ENCODE measurements around the gene SLFN14.

DNA sequence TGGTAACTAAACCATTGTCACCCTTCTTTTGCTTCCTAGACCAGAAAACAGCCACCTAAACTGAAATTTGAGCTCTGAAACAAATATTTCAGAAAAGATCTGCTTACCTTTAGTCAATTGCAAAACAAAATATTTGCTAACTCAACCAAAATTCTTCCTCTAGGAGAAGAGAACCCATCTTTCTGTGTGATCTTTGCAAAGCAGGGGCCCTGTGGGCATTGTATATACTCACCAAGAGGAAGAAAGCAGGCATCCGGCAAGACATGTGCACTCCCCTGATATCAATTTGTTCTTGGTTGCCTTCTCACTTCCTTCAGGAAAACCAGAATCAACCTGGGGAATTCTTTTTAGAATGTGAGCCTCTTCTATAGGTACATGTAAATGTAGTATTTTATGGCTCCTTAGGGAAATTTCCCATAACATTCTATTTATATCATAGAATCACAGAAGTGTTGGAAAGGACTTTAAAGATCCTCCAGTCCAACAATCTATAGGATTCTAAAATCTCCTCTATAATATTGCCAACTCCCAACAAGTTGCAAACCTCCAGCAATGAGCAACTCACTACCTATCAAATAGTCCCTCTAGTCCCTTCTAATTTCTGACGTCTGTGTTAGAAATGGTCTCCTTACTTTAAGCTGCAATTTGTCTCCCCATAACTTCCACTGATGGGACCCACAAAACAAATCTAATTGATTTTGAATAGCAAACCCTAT is 966 bp downstream of the SLFN14 start:
- no peak for TF ChIP-seq POLR2AphosphoS5 (IDR thresholded peaks at IDR 0.05; ENCODE audit: low read depth, low read length)
- no peak for TF ChIP-seq TAF1 (IDR thresholded peaks at IDR 0.05; ENCODE audit: borderline replicate concordance, insufficient read depth, low read length)
- TF ChIP-seq SIN3A (IDR thresholded peaks at IDR 0.05; ENCODE audit: borderline replicate concordance, insufficient read depth, low read length) = no peak
- TF ChIP-seq, protein P1, sequence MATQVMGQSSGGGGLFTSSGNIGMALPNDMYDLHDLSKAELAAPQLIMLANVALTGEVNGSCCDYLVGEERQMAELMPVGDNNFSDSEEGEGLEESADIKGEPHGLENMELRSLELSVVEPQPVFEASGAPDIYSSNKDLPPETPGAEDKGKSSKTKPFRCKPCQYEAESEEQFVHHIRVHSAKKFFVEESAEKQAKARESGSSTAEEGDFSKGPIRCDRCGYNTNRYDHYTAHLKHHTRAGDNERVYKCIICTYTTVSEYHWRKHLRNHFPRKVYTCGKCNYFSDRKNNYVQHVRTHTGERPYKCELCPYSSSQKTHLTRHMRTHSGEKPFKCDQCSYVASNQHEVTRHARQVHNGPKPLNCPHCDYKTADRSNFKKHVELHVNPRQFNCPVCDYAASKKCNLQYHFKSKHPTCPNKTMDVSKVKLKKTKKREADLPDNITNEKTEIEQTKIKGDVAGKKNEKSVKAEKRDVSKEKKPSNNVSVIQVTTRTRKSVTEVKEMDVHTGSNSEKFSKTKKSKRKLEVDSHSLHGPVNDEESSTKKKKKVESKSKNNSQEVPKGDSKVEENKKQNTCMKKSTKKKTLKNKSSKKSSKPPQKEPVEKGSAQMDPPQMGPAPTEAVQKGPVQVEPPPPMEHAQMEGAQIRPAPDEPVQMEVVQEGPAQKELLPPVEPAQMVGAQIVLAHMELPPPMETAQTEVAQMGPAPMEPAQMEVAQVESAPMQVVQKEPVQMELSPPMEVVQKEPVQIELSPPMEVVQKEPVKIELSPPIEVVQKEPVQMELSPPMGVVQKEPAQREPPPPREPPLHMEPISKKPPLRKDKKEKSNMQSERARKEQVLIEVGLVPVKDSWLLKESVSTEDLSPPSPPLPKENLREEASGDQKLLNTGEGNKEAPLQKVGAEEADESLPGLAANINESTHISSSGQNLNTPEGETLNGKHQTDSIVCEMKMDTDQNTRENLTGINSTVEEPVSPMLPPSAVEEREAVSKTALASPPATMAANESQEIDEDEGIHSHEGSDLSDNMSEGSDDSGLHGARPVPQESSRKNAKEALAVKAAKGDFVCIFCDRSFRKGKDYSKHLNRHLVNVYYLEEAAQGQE (IDR thresholded peaks at IDR 0.05; ENCODE audit: insufficient read depth in 1 of 2, low read depth in 2 of 2, low read length in 2 of 2) = no peak
